GM18517 (cell line): ENCODE data around the gene ENPP1.
"Not testable (repeated sequence)": the region's sequence is repeated elsewhere in the genome, so short reads cannot be mapped to it uniquely, and the experiment has no call there.

Experiments used
- ATAC-seq: cut with Tn5 transposase; IDR thresholded peaks from one replicate; pipeline ENCODE4 v1.9.1; 2021; ENCODE audit warnings: mild to moderate bottlenecking, moderate library complexity; ENCODE audit not compliant: unreplicated experiment

Gene ENPP1

GRCh38 chr6:131867744-131868143 lies 59.9 kb downstream of the ENPP1 start:
- ATAC-seq: no peak

- ATAC-seq: no peak
Measured at GRCh38 chr6:131868836-131869235, 61.0 kb downstream of the ENPP1 start.

- no peak for ATAC-seq
Measured at GRCh38 chr6:131875647-131876046, 67.8 kb downstream of the ENPP1 start.

- ATAC-seq: no peak
Measured at GRCh38 chr6:131876545-131876944, 68.7 kb downstream of the ENPP1 start.

- no peak for ATAC-seq
Measured at GRCh38 chr6:131877999-131878789, 70.4 kb downstream of the ENPP1 start.

- no peak for ATAC-seq
Measured at GRCh38 chr6:131883016-131883415, 75.2 kb downstream of the ENPP1 start.

- ATAC-seq: no peak
Measured at GRCh38 chr6:131885237-131885636, 77.4 kb downstream of the ENPP1 start.

GRCh38 chr6:131886517-131886916 lies 78.7 kb downstream of the ENPP1 start:
- no peak for ATAC-seq

GRCh38 chr6:131890091-131890490 lies 82.3 kb downstream of the ENPP1 start:
- ATAC-seq: no peak

- ATAC-seq: no peak
Measured at GRCh38 chr6:131893198-131893597, 85.4 kb downstream of the ENPP1 start.

GRCh38 chr6:131894493-131895424 lies 86.9 kb downstream of the ENPP1 start:
- ATAC-seq: no peak

- ATAC-seq: no peak
Measured at GRCh38 chr6:131897050-131897435, 89.2 kb downstream of the ENPP1 start.

- no peak for ATAC-seq
Measured at GRCh38 chr6:131897621-131898020, 89.8 kb downstream of the ENPP1 start.

- ATAC-seq: no peak
Measured at GRCh38 chr6:131898718-131899117, 90.9 kb downstream of the ENPP1 start.

- no peak for ATAC-seq
Measured at GRCh38 chr6:131900231-131900630, 92.4 kb downstream of the ENPP1 start.

- ATAC-seq: not testable (repeated sequence)
Measured at GRCh38 chr6:131901326-131901873, 93.6 kb downstream of the ENPP1 start.

- not testable (repeated sequence) for ATAC-seq
Measured at GRCh38 chr6:131903734-131904133, 95.9 kb downstream of the ENPP1 start.

- ATAC-seq: not testable (repeated sequence)
Measured at GRCh38 chr6:131908787-131909186, 101.0 kb downstream of the ENPP1 start.

- peak; percentile 97 for ATAC-seq
Measured at GRCh38 chr6:131909408-131910218, 101.8 kb downstream of the ENPP1 start.

GRCh38 chr6:131910219-131910589 lies 102.4 kb downstream of the ENPP1 start:
- peak; percentile 31 for ATAC-seq

- no peak for ATAC-seq
Measured at GRCh38 chr6:131910956-131911355, 103.1 kb downstream of the ENPP1 start.
